Skeletal muscle satellite cell (primary cell): ENCODE measurements around the gene SPG11.

Experiments
- H3K27me3 ChIP-seq: 2 replicates; pipeline ENCODE4 v1.7.0; 2013; ENCODE audit warnings: low read length; ENCODE audit not compliant: control insufficient read depth, insufficient read depth
- H3K36me3 ChIP-seq: 2 replicates; pipeline ENCODE4 v1.7.0; 2013; ENCODE audit warnings: mild to moderate bottlenecking, control low read depth, low read length; ENCODE audit not compliant: insufficient read depth
- H3K4me1 ChIP-seq: 2 replicates; pipeline ENCODE4 v1.7.0; 2013; ENCODE audit warnings: low read length; ENCODE audit not compliant: control insufficient read depth, insufficient read depth
- H3K4me2 ChIP-seq: 2 replicates; pipeline ENCODE4 v1.7.0; 2013; ENCODE audit warnings: mild to moderate bottlenecking, low read length
- H3K4me3 ChIP-seq: 2 replicates; pipeline ENCODE4 v1.7.0; 2013; ENCODE audit warnings: low read length
- H3K9ac ChIP-seq: 2 replicates; pipeline ENCODE4 v1.7.0; 2013; ENCODE audit warnings: mild to moderate bottlenecking, low read depth, low read length, moderate library complexity
- H3K9me3 ChIP-seq: replicated peaks from 2 replicates; pipeline ENCODE4 v1.7.0; 2013; ENCODE audit warnings: mild to moderate bottlenecking, control low read depth, low read length

The SPG11 gene

DNA sequence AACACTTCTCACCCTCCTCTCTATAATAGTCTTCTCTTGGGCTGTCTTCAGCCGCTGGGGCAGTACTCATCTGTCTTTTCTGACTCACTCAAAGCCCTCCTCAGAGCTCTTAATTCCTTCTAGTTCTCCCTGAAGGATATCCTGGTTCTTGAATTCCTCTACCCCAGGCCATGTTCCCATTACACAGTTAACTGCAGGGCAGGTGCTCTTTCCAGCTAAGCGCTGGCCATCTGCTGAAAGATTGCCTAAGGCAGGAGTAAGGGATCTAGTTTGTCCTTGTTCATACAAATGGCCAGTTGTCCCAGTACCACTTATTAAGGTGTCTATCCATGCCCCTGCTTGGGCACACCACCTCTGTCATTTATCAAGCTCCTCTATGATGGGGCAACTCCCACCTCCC, 10.2 kb upstream of the SPG11 start:
- Histone ChIP-seq H3K4me3 (no peak overlapping the region), H3K27me3 (peaks cover 63% of the 10 kb centered on the region), H3K4me2 (no peak overlapping the region), H3K36me3 (no peaks in the 10 kb centered on the region), H3K9ac (no peak overlapping the region), H3K9me3 (no peaks in the 10 kb centered on the region), H3K4me1 (no peaks in the 10 kb centered on the region)

DNA sequence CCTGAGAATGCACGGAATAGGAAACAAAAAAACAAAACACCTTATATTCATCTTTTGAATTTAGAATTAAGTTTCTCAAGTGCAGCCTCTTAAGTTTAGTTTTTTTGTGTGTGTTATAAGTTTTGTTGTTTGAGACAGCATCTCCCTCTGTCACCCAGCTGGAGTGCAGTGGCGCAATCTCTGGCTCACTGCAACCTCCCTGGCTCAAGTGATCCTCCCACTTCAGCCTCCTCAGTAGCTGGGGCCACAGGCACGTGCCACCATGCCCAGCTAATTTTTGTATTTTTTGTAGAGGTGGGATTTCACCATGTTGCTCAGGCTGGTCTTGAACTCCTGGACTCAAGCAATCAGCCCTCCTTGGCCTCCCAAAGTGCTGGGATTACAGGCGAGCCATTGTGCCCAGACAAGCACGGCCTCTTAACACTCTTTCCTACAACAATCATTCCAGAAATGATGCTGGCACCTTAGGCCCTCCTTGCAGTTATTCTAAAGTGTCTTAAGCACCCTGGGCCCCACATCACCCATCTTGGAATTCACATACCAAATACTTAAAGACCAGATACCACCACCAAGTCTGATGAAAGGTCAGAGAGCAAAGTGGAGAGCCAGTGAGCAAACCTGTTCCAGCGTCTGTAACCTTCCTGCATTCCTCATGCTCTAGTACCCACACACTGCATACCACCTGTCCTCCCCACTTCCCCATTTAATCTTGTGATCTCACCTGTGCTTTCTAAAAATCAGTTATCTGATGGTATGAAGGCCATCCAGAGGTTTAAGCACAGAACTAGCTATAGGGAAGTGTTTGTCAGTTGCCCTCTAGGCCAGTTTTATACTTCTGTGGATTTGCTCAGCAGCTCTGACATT, 6.9 kb upstream of the SPG11 start:
- H3K4me1 ChIP-seq: no peaks in the 10 kb centered on the region
- peaks cover 37% of the 10 kb centered on the region for H3K27me3 ChIP-seq
- H3K36me3 ChIP-seq: no peaks in the 10 kb centered on the region
- no peaks in the 10 kb centered on the region for H3K9me3 ChIP-seq
- H3K4me2 ChIP-seq: no peak overlapping the region
- no peak overlapping the region for H3K4me3 ChIP-seq
- H3K9ac ChIP-seq: no peak overlapping the region

DNA sequence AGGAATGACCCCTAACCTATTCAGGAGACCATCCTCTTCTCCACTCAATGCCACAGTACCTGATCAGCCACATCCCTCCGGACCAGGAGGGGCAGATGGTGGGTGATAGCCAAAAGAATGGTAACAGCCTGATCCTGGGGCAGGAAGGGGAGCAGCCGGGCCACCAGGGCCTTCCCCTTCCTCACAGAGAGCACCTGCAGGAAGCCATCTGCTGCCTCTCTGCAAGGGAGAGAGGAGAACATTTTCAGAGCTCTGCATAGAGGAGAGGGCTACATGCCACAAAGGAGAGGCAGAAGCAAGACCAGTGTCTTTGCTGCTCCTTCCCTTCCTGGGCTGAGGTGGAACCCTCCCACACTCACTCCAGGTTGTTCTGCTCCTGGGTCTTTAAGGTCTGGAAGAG, 5.5 kb upstream of the SPG11 start:
- H3K27me3 ChIP-seq: peaks cover 29% of the 10 kb centered on the region
- no peaks in the 10 kb centered on the region for H3K36me3 ChIP-seq
- H3K9me3 ChIP-seq: no peaks in the 10 kb centered on the region
- H3K4me3 ChIP-seq: no peak overlapping the region
- no peak overlapping the region for H3K4me2 ChIP-seq
- peaks cover under 1% of the 10 kb centered on the region for H3K4me1 ChIP-seq
- no peak overlapping the region for H3K9ac ChIP-seq

DNA sequence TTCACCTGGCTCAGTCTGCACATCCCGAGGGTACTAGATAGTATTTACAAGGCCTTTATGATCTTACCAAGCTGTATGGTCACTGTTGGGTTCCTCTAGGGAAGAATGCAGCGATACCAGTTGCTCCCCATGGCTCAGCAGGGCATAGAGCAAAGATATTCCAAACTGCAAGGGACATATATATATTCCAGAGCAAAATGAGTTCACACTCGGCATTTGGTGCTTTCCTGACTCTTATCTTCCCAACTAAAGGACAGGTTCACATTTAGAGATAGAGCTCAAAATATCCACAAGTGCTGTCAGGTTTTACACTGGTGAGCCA, 3.5 kb upstream of the SPG11 start:
- Histone ChIP-seq H3K9ac (no peak overlapping the region), H3K27me3 (peaks cover 14% of the 10 kb centered on the region), H3K4me1 (peaks cover 8% of the 10 kb centered on the region), H3K36me3 (no peaks in the 10 kb centered on the region), H3K4me2 (no peak overlapping the region), H3K9me3 (no peaks in the 10 kb centered on the region), H3K4me3 (no peak overlapping the region)

DNA sequence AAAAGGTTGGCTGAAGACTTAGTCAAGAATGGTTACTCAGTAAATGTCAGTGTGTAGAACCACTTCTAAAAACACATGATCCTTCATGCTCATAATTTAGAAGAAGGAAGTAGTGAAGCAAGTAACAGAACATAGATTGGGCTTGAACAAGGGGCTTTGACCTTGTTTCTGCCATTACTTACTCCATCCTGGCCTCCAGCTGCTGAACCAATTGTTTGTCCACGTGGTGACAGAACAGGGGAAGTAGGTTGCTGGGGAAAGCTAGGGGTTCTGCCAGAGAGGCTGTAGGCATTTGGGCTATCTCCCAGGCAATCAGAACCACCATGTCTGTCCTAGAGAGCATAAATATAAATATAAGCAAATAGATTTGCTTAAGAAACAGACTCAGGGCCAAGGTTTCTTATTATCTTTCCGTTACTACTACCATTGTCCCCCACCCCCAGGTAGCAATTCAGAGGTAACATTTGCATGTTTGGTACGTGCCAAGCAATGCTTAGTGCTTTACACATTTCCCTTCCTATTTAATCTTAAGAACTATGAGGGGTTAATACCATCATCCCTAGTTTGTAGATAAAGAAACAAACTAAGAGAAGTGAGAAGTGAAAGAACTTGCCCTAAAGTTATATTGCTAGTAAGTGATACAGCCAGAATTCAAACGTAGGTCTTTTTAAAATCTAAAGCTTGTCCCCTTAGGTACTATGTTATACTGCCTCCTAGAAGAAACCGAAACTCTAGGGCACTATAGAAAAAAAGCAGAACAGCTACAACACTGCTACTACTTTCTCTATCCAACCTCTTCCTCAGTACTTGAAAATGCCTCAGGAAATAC, 3.0 kb upstream of the SPG11 start:
- Histone ChIP-seq H3K27me3 (peaks cover 14% of the 10 kb centered on the region), H3K9ac (no peak overlapping the region), H3K4me2 (no peak overlapping the region), H3K36me3 (no peaks in the 10 kb centered on the region), H3K4me1 (peaks cover 12% of the 10 kb centered on the region), H3K9me3 (no peaks in the 10 kb centered on the region), H3K4me3 (no peak overlapping the region)

DNA sequence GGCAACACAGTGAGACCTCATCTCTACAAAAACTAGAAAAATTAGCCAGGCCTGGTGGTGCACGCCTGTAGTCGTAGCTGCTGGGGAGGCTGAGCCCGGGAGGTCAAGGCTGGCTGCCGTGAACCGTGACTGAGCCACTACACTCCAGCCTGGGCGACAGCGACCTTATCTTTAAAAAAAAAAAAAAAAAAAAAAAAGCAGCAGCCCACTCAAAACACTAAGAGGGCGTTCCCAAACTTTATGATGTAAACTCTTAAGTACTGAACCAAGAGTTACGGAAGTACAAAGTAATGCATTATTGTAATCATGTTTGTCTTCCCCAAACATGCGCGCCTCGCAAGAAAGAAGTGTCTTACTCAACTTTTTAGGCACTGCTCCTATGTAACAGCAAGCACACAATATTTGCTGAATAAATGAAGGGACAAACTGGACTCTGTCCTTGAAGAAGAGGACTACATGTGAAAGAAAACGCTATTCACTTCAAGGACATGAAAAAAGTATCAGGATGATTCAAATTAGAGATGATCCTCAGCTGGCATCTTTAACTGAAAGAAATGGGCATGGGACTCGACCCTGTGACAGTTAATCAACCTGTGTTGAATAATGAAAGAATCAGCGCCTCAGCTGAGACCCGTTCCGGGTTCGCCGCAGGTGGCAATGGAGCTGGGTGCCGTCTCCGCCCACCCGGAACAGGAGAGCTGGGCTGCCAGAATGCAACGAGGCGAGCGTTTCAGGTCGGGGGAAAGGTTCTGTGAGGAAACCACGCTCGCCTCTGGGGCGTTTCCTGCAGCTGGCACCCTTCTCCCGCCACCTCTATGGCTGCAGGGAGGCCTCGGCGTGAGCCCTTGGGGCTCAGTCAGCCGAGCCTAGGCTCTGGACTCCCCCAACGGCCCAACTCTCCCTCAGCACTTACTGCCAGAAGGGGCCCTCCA, 718 bp downstream of the SPG11 start:
- Histone ChIP-seq H3K4me3 (peak overlapping the region; percentile 88), H3K4me2 (peak overlapping the region; percentile 100), H3K9me3 (no peaks in the 10 kb centered on the region), H3K36me3 (peaks cover 9% of the 10 kb centered on the region), H3K9ac (peak overlapping the region; percentile 96), H3K4me1 (peaks cover 12% of the 10 kb centered on the region), H3K27me3 (no peaks in the 10 kb centered on the region)

DNA sequence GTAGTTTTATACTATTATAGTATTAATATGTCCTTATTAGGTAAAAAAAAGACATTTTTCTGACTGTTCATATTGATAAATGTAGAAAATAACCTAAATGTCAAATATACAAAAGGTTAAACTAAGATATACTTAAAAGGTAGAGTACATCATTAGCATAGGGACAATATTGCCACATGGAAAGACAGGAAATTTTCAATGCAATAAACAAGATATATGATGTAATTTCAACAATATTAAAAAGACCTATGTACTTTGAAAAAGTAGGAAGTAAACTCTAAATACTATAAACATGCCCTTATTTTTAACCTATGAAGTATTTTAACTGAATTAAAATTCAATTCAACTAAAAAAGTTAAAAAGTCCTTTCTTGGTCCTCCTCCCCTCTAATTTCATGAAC, 1.9 kb downstream of the SPG11 start:
- no peak overlapping the region for H3K9ac ChIP-seq
- no peaks in the 10 kb centered on the region for H3K9me3 ChIP-seq
- H3K4me2 ChIP-seq: peak overlapping the region; percentile 100
- H3K4me3 ChIP-seq: no peak overlapping the region
- H3K4me1 ChIP-seq: peaks cover 12% of the 10 kb centered on the region
- H3K36me3 ChIP-seq: peaks cover 20% of the 10 kb centered on the region
- H3K27me3 ChIP-seq: no peaks in the 10 kb centered on the region

DNA sequence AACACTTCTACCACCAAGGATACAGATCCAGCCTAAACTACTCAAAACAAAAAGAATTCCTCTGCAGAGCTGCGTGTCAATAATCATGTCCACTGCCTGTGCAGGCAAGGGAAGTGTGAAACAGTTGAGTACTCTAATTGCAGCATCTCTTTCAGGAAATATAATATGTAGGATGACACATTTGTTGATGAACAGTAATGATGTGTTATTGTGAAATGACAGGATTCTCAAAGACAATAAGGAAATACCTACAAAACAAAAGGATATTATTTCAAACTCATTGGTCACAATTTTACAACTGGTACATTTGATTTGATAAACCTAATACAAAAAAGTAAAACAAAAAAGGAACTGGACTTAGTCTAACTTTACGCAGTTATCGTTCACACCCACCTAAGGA, 4.4 kb downstream of the SPG11 start:
- no peak overlapping the region for H3K4me3 ChIP-seq
- H3K27me3 ChIP-seq: no peaks in the 10 kb centered on the region
- H3K4me2 ChIP-seq: no peak overlapping the region
- peaks cover 12% of the 10 kb centered on the region for H3K4me1 ChIP-seq
- H3K9ac ChIP-seq: no peak overlapping the region
- H3K9me3 ChIP-seq: no peaks in the 10 kb centered on the region
- peaks cover 41% of the 10 kb centered on the region for H3K36me3 ChIP-seq

DNA sequence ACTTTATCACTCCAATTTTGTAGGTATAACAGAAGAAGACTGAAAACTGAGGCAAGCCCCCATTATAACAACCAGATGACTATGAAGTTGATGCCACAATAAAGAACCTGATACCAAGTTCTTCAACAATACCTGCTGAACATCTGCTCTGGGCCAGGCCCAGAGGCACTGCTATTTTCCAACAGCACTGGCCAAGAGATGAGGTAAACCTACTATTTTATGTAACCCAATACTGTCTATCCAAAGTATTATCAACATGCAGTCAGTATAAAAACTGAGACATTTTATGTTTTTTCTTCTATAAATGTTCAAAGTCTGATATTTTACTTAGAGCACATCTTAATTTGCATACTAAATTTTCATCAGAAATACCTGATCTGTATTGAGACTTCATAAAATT, 6.1 kb downstream of the SPG11 start:
- H3K36me3 ChIP-seq: peaks cover 51% of the 10 kb centered on the region
- no peak overlapping the region for H3K4me2 ChIP-seq
- H3K4me3 ChIP-seq: no peak overlapping the region
- H3K9ac ChIP-seq: no peak overlapping the region
- H3K9me3 ChIP-seq: no peaks in the 10 kb centered on the region
- H3K27me3 ChIP-seq: no peaks in the 10 kb centered on the region
- H3K4me1 ChIP-seq: peaks cover 8% of the 10 kb centered on the region

DNA sequence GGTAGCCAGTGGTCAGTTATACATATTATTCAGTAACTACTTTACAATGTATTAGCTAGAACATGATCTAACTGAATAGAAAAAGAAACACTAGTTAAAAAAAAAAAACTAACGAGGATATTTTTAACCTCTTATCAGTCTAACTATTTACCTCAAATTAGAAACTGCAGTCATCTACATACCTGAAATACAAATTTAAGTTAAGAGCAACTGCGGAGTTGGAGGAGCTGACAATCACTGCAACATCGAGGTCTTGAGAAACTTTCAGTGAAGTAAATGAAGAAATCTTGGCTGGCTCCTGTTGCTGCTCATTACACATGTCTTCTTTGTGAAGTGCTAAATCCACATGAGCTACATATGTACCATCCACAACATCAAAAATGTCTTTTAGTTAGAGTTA, 6.5 kb downstream of the SPG11 start:
- H3K9ac ChIP-seq: no peak overlapping the region
- peaks cover 51% of the 10 kb centered on the region for H3K36me3 ChIP-seq
- peaks cover 4% of the 10 kb centered on the region for H3K4me1 ChIP-seq
- H3K4me2 ChIP-seq: no peak overlapping the region
- H3K9me3 ChIP-seq: no peaks in the 10 kb centered on the region
- no peak overlapping the region for H3K4me3 ChIP-seq
- H3K27me3 ChIP-seq: no peaks in the 10 kb centered on the region

DNA sequence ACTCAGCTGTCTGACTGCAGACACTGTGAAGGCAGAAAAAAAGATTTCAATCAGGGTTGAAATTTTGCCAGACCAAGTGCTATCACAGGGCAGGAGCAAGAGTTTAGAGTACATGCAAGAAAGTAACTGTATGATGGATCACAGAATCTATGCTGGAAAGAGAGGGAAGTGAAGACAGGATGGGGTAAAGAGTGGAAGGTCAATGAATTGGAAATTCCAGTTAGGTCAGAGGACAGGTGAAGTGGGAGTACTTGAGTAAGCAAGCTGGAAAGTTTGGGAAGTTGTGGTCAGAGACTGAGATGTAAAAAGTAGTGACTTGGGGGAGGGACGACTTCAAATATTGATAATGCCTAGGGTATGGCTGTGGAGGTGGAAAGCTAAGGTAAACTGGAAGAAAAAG, 7.2 kb downstream of the SPG11 start:
- H3K36me3 ChIP-seq: peaks cover 57% of the 10 kb centered on the region

More for the DNA sequence above, 7.2 kb downstream of the SPG11 start:
- no peak overlapping the region for H3K4me2 ChIP-seq
- no peak overlapping the region for H3K4me3 ChIP-seq
- no peaks in the 10 kb centered on the region for H3K27me3 ChIP-seq
- no peaks in the 10 kb centered on the region for H3K4me1 ChIP-seq
- no peaks in the 10 kb centered on the region for H3K9me3 ChIP-seq
- H3K9ac ChIP-seq: no peak overlapping the region
